ENCODE measurements around the gene TM4SF5. TPM values are rescaled to one million over a fixed set of nuclear protein-coding genes. Genes with fewer than 3 reads are reported as not detected.

TM4SF5 gene
- polyA plus RNA-seq, 3 donors: not detected

DNA sequence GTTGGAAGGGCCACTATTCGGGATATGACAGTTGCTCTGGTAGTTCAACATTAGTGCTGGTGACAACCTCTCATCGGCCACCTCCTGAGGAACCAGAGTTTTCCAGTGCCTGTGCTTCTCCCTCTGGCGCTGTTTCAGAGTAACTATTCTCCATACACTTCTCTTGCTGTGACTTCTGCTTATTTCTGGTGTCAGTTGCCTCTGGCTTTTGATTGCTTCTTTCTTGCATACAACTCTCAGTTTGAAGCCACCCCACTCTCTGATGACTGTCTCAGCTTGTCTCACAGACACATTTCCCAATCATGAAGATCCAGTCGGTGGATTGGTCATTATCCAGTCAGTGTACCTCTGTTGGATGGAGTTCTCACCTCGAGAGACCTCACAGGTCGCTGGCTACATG, 3.4 kb upstream of the TM4SF5 start:
- H3K4me3 ChIP-seq (replicated peaks in 1 of 3; ENCODE audit: low read depth in 2 of 3, low read length in 3 of 3): no peak overlapping the region
- H3K79me2 ChIP-seq (ENCODE audit: insufficient read depth, low read length): no peaks in the 10 kb centered on the region
- peak overlapping the region; percentile 23 for H3K4me2 ChIP-seq (replicated peaks; ENCODE audit: extremely low read depth, low read length, poor library complexity, severe bottlenecking)
- TF ChIP-seq, protein P1, sequence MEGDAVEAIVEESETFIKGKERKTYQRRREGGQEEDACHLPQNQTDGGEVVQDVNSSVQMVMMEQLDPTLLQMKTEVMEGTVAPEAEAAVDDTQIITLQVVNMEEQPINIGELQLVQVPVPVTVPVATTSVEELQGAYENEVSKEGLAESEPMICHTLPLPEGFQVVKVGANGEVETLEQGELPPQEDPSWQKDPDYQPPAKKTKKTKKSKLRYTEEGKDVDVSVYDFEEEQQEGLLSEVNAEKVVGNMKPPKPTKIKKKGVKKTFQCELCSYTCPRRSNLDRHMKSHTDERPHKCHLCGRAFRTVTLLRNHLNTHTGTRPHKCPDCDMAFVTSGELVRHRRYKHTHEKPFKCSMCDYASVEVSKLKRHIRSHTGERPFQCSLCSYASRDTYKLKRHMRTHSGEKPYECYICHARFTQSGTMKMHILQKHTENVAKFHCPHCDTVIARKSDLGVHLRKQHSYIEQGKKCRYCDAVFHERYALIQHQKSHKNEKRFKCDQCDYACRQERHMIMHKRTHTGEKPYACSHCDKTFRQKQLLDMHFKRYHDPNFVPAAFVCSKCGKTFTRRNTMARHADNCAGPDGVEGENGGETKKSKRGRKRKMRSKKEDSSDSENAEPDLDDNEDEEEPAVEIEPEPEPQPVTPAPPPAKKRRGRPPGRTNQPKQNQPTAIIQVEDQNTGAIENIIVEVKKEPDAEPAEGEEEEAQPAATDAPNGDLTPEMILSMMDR (IDR thresholded peaks at IDR 0.05): no peak
- Mint-ChIP-seq H3K27me3 (ENCODE audit: low read depth in 3 of 3) (peaks cover 2 to 15% (median 12%) of the 10 kb centered on the region in 3 donors), H3K4me3 (peak overlapping the region in 1 of 2 donors; percentile 53), H3K4me1 (peaks cover 65% of the 10 kb centered on the region), H3K9me3 (peaks cover 0 to 4% (median 0%) of the 10 kb centered on the region in 7 donors), H3K27ac (peak overlapping the region; percentile 94 to 99 (median 99)), H3K36me3 (peaks cover 0 to 6% of the 10 kb centered on the region in 2 donors)
- no peaks in the 10 kb centered on the region for H4K20me1 ChIP-seq (ENCODE audit: insufficient read depth, low read length)
- no peak overlapping the region for H2AFZ ChIP-seq (ENCODE audit: insufficient read depth, low read depth, low read length, poor library complexity, severe bottlenecking)
- DNase-seq: peak; percentile 85 to 90 (median 87)
- intact Hi-C loops (cut with micrococcal nuclease): loop anchor here (2.0 to 5.0 kb wide), 3 partner anchors 21 to 179 kb away; partner anchors contain the start of genes GLTPD2 (in 1 of the 2), MED11 (in 1 of the 2) and PFN1 (in 1 of the 2)
- no peaks in the 10 kb centered on the region for H3K36me3 ChIP-seq (replicated peaks in 1 of 2; ENCODE audit: control insufficient read depth in 1 of 2, insufficient read depth in 2 of 2, low read length in 2 of 2)
- WGBS (ENCODE audit: insufficient coverage): 63% methylated on average over 3 of the region's 6 CpGs
- H3K27ac ChIP-seq (ENCODE audit: low read depth in 1 of 2, low read length in 2 of 2): peak overlapping the region; percentile 82 to 98
- H3K9me3 ChIP-seq (replicated peaks in 1 of 2; ENCODE audit: control insufficient read depth in 1 of 2, insufficient read depth in 1 of 2, low read length in 2 of 2): no peaks in the 10 kb centered on the region
- peak overlapping the region; percentile 37 for H3K9ac ChIP-seq (ENCODE audit: insufficient read depth, low read length, poor library complexity, severe bottlenecking)
- H3K4me1 ChIP-seq (ENCODE audit: control insufficient read depth in 1 of 2, insufficient read depth in 2 of 2, low read length in 2 of 2): peaks cover 78 to 85% of the 10 kb centered on the region in 2 donors
- H3K27me3 ChIP-seq (ENCODE audit: control insufficient read depth in 2 of 2, insufficient read depth in 2 of 2, low read length in 2 of 2): no peaks in the 10 kb centered on the region

DNA sequence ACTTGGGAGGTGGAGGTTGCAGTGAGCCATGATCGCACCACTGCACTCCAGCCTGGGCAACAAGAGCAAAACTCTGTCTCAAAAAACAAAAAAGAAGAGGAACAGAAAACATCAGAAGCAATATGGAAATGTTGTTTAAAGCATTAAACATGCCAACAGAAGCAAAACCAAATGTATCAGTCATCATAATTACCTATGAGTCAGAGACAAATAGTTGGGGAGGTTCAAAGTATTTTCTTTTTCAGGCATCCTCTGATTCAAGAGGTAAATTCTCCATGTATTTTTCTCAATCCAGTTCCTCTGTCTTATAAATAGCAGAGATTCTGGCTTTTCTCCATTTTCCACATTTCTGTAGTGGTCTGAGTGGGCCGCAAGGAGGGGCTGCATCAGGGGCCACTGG, 2.1 kb upstream of the TM4SF5 start:
- peak; percentile 41 to 58 (median 43) for DNase-seq
- Mint-ChIP-seq H3K36me3 (peaks cover 0 to 6% of the 10 kb centered on the region in 2 donors), H3K9me3 (peaks cover 0 to 4% (median 0%) of the 10 kb centered on the region in 7 donors), H3K4me3 (no peak overlapping the region), H3K4me1 (peaks cover 55% of the 10 kb centered on the region), H3K27ac (peak overlapping the region; percentile 50 to 98 (median 94)), H3K27me3 (ENCODE audit: low read depth in 3 of 3) (peaks cover 4 to 23% (median 19%) of the 10 kb centered on the region in 3 donors)
- TF ChIP-seq, protein P1 (IDR thresholded peaks at IDR 0.05): no peak
- Histone ChIP-seq H3K79me2 (ENCODE audit: insufficient read depth, low read length) (no peaks in the 10 kb centered on the region), H3K4me1 (ENCODE audit: control insufficient read depth in 1 of 2, insufficient read depth in 2 of 2, low read length in 2 of 2) (peaks cover 64 to 71% of the 10 kb centered on the region in 2 donors), H3K4me2 (replicated peaks; ENCODE audit: extremely low read depth, low read length, poor library complexity, severe bottlenecking) (no peak overlapping the region), H3K9ac (ENCODE audit: insufficient read depth, low read length, poor library complexity, severe bottlenecking) (no peak overlapping the region), H2AFZ (ENCODE audit: insufficient read depth, low read depth, low read length, poor library complexity, severe bottlenecking) (no peak overlapping the region), H3K4me3 (replicated peaks in 1 of 3; ENCODE audit: low read depth in 2 of 3, low read length in 3 of 3) (no peak overlapping the region), H3K27me3 (ENCODE audit: control insufficient read depth in 2 of 2, insufficient read depth in 2 of 2, low read length in 2 of 2) (no peaks in the 10 kb centered on the region), H3K36me3 (replicated peaks in 1 of 2; ENCODE audit: control insufficient read depth in 1 of 2, insufficient read depth in 2 of 2, low read length in 2 of 2) (no peaks in the 10 kb centered on the region), H3K27ac (ENCODE audit: low read depth in 1 of 2, low read length in 2 of 2) (peak overlapping the region; percentile 51 to 98), H3K9me3 (replicated peaks in 1 of 2; ENCODE audit: control insufficient read depth in 1 of 2, insufficient read depth in 1 of 2, low read length in 2 of 2) (no peaks in the 10 kb centered on the region), H4K20me1 (ENCODE audit: insufficient read depth, low read length) (no peaks in the 10 kb centered on the region)
- intact Hi-C loops (cut with micrococcal nuclease): loop anchor here (2.0 to 5.0 kb wide), 4 partner anchors 17 to 178 kb away; partner anchors contain the start of genes GLTPD2 (in 1 of the 2), MED11 (in 1 of the 2), PFN1 (in 1 of the 2) and VMO1 (in 1 of the 2)
- 86% methylated on average over 1 of the region's 2 CpGs for WGBS (ENCODE audit: insufficient coverage)
